ENCODE data around the gene NFIB. TPM values are rescaled to one million over a fixed set of nuclear protein-coding genes. Genes with fewer than 3 reads are reported as not detected.

The NFIB gene
- total RNA-seq, 2 donors from 2014 or later = 131 to 165 TPM

DNA sequence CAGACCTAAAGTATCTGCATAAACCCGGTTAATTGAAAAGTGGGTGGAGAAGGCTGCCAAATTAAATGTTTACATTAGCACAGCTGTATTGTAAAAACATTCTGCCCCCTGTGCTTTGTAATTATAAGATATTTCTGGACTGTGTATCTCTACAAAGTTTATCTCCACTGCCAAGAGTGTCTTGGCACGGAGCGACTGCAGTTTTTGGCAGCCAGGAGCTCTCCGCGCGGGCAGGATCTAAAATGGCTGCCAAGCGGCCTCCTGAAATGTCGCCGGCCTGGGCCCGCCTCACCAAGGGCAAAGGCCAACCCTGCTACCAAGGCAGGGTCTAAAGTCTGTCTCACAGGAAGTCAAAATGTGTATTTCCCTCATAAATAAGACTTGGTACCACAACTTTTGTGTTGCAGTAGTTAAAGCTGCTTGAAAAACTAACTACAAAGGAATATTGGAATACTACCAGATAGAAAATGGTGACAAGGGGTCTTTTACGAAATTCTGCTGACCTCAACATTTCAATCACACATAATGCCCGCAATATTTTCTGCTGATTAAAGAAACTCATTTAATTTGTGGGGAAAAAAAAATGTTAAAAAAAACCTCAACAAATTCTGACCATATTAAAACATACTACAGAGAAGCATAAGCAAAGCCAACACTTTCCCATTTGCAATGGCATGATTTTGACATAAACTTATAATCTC lies 110.4 kb downstream of the NFIB start:
- Histone ChIP-seq H3K27me3 (replicated peaks; ENCODE audit: insufficient read depth) (no peaks in the 10 kb centered on the region), H3K9me3 (no peaks in the 10 kb centered on the region), H3K27ac (peak overlapping the region; percentile 40 to 69), H3K4me1 (replicated peaks) (peaks cover 6% of the 10 kb centered on the region), H3K36me3 (no peaks in the 10 kb centered on the region), H3K4me3 (no peak overlapping the region)
- TF ChIP-seq POLR2A (IDR thresholded peaks at IDR 0.05) = no peak
- TF ChIP-seq POLR2AphosphoS5 (IDR thresholded peaks at IDR 0.05) = peak; percentile 76
- TF ChIP-seq, protein P1, sequence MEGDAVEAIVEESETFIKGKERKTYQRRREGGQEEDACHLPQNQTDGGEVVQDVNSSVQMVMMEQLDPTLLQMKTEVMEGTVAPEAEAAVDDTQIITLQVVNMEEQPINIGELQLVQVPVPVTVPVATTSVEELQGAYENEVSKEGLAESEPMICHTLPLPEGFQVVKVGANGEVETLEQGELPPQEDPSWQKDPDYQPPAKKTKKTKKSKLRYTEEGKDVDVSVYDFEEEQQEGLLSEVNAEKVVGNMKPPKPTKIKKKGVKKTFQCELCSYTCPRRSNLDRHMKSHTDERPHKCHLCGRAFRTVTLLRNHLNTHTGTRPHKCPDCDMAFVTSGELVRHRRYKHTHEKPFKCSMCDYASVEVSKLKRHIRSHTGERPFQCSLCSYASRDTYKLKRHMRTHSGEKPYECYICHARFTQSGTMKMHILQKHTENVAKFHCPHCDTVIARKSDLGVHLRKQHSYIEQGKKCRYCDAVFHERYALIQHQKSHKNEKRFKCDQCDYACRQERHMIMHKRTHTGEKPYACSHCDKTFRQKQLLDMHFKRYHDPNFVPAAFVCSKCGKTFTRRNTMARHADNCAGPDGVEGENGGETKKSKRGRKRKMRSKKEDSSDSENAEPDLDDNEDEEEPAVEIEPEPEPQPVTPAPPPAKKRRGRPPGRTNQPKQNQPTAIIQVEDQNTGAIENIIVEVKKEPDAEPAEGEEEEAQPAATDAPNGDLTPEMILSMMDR (IDR thresholded peaks at IDR 0.05) = no peak
- peak; percentile 61 for DNase-seq (ENCODE audit: low spot score)
- WGBS = 8% methylated on average over 12 of the region's 12 CpGs
- intact Hi-C loops (cut with DNase I) = loop anchor here (5.0 kb wide), 1 partner anchor 114 kb away; no protein-coding TSS in a partner anchor

DNA sequence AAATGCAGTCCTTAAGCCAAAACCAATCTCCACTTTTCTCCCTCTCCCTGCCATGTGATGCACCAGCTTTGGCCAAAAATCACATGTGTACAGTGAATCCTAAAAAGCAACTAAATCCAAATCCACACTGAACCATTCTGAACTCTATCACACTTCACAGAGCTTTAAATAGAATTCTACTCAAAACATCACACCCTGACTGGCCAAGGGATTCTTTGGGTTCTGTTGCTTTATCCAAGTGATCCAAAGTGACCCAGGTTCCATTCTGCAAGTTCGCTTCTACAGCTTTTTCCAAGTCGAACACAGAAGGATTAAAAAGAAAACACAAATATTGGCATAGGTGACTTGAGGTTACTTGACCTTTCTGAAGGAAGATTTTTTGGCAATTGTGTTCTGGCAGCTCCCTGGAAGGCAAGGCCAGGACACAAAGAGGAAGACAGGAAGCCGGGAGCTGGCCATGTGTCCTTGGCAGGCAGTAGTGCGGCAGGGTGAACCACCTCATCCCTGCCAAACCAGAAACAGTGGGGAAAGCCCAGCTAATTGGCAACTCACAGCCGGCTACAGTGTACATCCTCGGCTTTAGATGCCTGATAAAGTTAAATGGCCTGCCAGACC lies 115.0 kb downstream of the NFIB start:
- Histone ChIP-seq H3K27me3 (replicated peaks; ENCODE audit: insufficient read depth) (no peaks in the 10 kb centered on the region), H3K9me3 (no peaks in the 10 kb centered on the region), H3K4me3 (no peak overlapping the region), H3K4me1 (replicated peaks) (peaks cover 6% of the 10 kb centered on the region), H3K27ac (peak overlapping the region in 1 of 2 donors; percentile 12), H3K36me3 (no peaks in the 10 kb centered on the region)
- intact Hi-C loops (cut with DNase I) = no loop called here
- WGBS = 17% methylated on average over 6 of the region's 6 CpGs
- DNase-seq (ENCODE audit: low spot score) = peak; percentile 83
- no peak for TF ChIP-seq POLR2A (IDR thresholded peaks at IDR 0.05)
- peak; percentile 72 for TF ChIP-seq POLR2AphosphoS5 (IDR thresholded peaks at IDR 0.05)

DNA sequence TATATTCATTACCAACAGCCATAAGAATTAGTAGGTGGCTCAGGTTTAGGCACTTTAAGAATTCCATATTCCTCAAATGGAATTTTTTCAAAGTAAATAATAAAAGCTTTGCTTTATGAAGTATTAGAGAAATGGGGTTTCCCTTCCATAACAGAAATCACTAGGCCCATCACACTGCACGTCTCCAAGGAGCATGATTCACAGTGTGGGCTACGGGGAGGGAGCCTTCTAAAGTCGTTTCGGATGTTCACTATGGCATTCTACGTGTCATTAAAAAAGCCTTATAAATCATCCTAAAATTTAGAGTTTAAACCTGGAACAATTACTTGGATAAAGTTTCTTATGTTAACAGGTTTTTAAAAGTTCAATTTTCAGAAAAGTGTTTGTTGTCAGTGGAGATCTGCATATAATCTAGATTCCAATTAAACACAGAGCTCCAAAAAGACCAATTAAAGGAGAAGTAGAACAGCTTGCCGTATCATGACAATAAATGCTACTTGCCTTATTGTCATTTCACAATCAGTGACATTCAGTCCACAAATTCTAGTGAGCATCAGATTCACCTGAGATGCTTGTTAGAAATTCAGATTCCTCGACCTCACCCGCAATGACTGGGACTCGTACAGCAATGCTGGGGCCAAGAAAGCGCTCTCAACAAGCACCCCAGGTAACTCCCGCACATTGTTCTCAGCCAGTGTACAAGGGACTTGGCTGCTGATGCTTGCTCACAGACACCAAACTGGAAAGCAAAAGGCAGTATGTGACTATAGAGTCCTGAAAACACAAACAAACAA lies 115.7 kb downstream of the NFIB start:
- Histone ChIP-seq H3K4me3 (no peak overlapping the region), H3K9me3 (no peaks in the 10 kb centered on the region), H3K27me3 (replicated peaks; ENCODE audit: insufficient read depth) (no peaks in the 10 kb centered on the region), H3K27ac (no peak overlapping the region), H3K4me1 (replicated peaks) (peaks cover 6% of the 10 kb centered on the region), H3K36me3 (no peaks in the 10 kb centered on the region)
- intact Hi-C loops (cut with DNase I) = no loop called here
- TF ChIP-seq POLR2AphosphoS5 (IDR thresholded peaks at IDR 0.05) = no peak
- TF ChIP-seq, protein P1 (IDR thresholded peaks at IDR 0.05) = no peak
- DNase-seq (ENCODE audit: low spot score) = no peak
- WGBS = 58% methylated on average over 11 of the region's 11 CpGs

DNA sequence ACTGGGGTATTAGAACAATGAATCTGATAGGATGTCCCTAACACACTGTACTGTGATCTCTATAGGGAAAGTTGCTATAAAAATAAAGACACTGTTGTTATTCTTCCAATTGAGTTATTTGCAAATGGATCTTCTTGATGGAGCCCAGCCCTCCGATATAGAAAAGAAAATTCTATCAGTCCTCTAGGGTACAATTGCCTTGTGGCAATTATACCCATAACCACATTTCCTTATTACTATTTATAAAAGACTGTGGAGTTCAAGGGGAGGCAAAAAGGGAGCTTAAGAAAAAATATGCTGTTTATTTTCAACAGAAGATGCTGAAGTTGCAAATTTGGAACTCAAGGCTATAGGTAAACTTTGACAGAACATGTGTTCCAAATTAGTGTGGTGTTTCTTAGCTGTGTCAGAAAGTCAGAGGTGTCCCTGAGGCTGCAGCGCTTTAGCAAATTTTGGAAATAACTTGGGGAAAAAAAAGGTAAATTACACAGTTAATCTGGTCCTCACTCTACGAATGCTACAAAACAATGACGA lies 116.5 kb downstream of the NFIB start:
- Histone ChIP-seq H3K4me3 (no peak overlapping the region), H3K4me1 (replicated peaks) (peaks cover 6% of the 10 kb centered on the region), H3K27me3 (replicated peaks; ENCODE audit: insufficient read depth) (no peaks in the 10 kb centered on the region), H3K36me3 (no peaks in the 10 kb centered on the region), H3K27ac (no peak overlapping the region), H3K9me3 (no peaks in the 10 kb centered on the region)
- DNase-seq (ENCODE audit: low spot score) = no peak
- intact Hi-C loops (cut with DNase I) = no loop called here
- no peak for TF ChIP-seq POLR2A (IDR thresholded peaks at IDR 0.05)
- no peak for TF ChIP-seq POLR2AphosphoS5 (IDR thresholded peaks at IDR 0.05)
- TF ChIP-seq, protein P1 (IDR thresholded peaks at IDR 0.05) = no peak
- WGBS = 80% methylated on average over 4 of the region's 4 CpGs

DNA sequence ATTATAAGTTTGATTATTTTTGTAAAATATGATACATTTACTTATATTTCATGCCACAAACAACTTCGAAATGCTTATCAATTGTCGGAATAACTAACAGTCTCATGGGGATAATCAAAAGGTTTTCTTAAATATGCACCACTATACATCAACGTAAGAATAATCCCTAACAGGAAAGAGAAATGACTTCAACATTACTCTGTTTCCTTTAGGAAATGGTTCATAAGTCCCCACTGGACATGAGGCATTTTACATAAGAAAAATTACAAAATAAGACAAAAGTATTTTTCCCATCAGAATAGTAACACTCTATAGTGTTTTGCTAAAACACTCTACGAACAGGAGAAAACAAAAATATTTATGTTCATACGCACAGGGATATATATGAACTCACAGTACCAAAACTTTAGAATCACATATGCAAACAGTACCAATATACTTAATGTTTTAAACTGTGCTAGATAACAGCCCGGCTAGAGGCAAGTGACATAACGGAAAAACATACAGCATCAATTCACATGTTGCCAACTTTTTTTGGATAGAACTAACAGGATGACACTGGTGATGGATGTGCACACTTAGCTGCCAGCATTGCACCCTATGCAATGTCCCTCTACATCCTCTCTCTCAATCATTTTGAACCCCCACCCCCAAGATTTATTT lies 120.5 kb downstream of the NFIB start:
- 87% methylated on average over 7 of the region's 7 CpGs for WGBS
- DNase-seq (ENCODE audit: low spot score) = no peak
- H3K36me3 ChIP-seq = no peaks in the 10 kb centered on the region
- H3K9me3 ChIP-seq = no peaks in the 10 kb centered on the region
- no peak overlapping the region for H3K27ac ChIP-seq
- no peak overlapping the region for H3K4me3 ChIP-seq
- no peaks in the 10 kb centered on the region for H3K4me1 ChIP-seq (replicated peaks)
- TF ChIP-seq, protein P1 (IDR thresholded peaks at IDR 0.05) = no peak
- TF ChIP-seq POLR2AphosphoS5 (IDR thresholded peaks at IDR 0.05) = no peak
- no peak for TF ChIP-seq POLR2A (IDR thresholded peaks at IDR 0.05)
- no peaks in the 10 kb centered on the region for H3K27me3 ChIP-seq (replicated peaks; ENCODE audit: insufficient read depth)
- intact Hi-C loops (cut with DNase I) = no loop called here
